RWPE2 (cell line): ENCODE data around the gene MEF2C.

Source experiments
- ATAC-seq: fragments of 200-7000 bp; cut with Tn5 transposase; 3 replicates; pipeline ENCODE4 v1.9.1; 2021; ENCODE audit warnings: low read depth
- DNase-seq: peaks from one replicate; pipeline ENCODE4 v3.0.0-alpha.2; 2020; ENCODE audit warnings: low spot score
- H3K27ac ChIP-seq: fragments of 450-650 bp; 2 replicates; pipeline ENCODE4 v1.5.1; 2017; ENCODE audit warnings: mild to moderate bottlenecking; ENCODE audit not compliant: poor library complexity, severe bottlenecking
- H3K27me3 ChIP-seq: fragments of 250-450 bp; sonication (Bioruptor Pico); 2 replicates; pipeline ENCODE4 v1.5.1; 2021; ENCODE audit warnings: mild to moderate bottlenecking, moderate library complexity; ENCODE audit not compliant: insufficient read depth, poor library complexity, severe bottlenecking
- H3K36me3 ChIP-seq: fragments of 250-450 bp; sonication (Bioruptor Pico); 2 replicates; pipeline ENCODE4 v1.5.1; 2020; ENCODE audit warnings: low read depth, mild to moderate bottlenecking, moderate library complexity
- H3K4me1 ChIP-seq: fragments of 250-450 bp; sonication (Bioruptor Pico); 2 replicates; pipeline ENCODE4 v1.5.1; 2021; ENCODE audit warnings: mild to moderate bottlenecking, moderate library complexity; ENCODE audit not compliant: insufficient read depth, poor library complexity, severe bottlenecking
- H3K4me3 ChIP-seq: fragments of 250-450 bp; sonication (Bioruptor Pico); 2 replicates; pipeline ENCODE4 v1.5.1; 2021; ENCODE audit warnings: mild to moderate bottlenecking, moderate library complexity; ENCODE audit not compliant: severe bottlenecking
- H3K9me3 ChIP-seq: fragments of 250-450 bp; sonication (Bioruptor Pico); 2 replicates; pipeline ENCODE4 v1.5.1; 2021; ENCODE audit warnings: mild to moderate bottlenecking, moderate library complexity; ENCODE audit not compliant: severe bottlenecking
- CTCF ChIP-seq: fragments of 450-650 bp; IDR thresholded peaks from one replicate; pipeline ENCODE4 v1.5.1; 2017; ENCODE audit warnings: mild to moderate bottlenecking, moderate library complexity; ENCODE audit not compliant: poor library complexity, severe bottlenecking

Gene MEF2C

GRCh38 chr5:88823201-88823600 lies 59.8 kb downstream of the MEF2C start:
- no peak for ATAC-seq
- no peak for DNase-seq
- Histone ChIP-seq H3K36me3 (no peaks in the 10 kb centered on the region), H3K4me1 (no peaks in the 10 kb centered on the region), H3K27me3 (peaks cover 10% of the 10 kb centered on the region), H3K9me3 (no peaks in the 10 kb centered on the region), H3K27ac (no peak overlapping the region), H3K4me3 (no peak overlapping the region)
- TF ChIP-seq CTCF, result no peak

- H3K4me3 ChIP-seq, result no peak overlapping the region
- H3K36me3 ChIP-seq, result no peaks in the 10 kb centered on the region
- H3K27me3 ChIP-seq, result peaks cover 19% of the 10 kb centered on the region
- ATAC-seq (no peak), DNase-seq (no peak)
- H3K27ac ChIP-seq, result no peak overlapping the region
- no peaks in the 10 kb centered on the region for H3K9me3 ChIP-seq
- no peaks in the 10 kb centered on the region for H3K4me1 ChIP-seq
- TF ChIP-seq CTCF, result no peak
Measured at GRCh38 chr5:88821161-88821560, 61.8 kb downstream of the MEF2C start.

- Histone ChIP-seq H3K4me1 (no peaks in the 10 kb centered on the region), H3K4me3 (no peak overlapping the region), H3K9me3 (no peaks in the 10 kb centered on the region), H3K27ac (no peak overlapping the region), H3K27me3 (peaks cover 19% of the 10 kb centered on the region), H3K36me3 (no peaks in the 10 kb centered on the region)
- no peak for ATAC-seq
- TF ChIP-seq CTCF, result no peak
- no peak for DNase-seq
Measured at GRCh38 chr5:88820581-88820980, 62.4 kb downstream of the MEF2C start.

- Histone ChIP-seq H3K4me3 (no peak overlapping the region), H3K27me3 (peaks cover 19% of the 10 kb centered on the region), H3K36me3 (no peaks in the 10 kb centered on the region), H3K4me1 (no peaks in the 10 kb centered on the region), H3K9me3 (no peaks in the 10 kb centered on the region), H3K27ac (no peak overlapping the region)
- no peak for DNase-seq
- no peak for ATAC-seq
- no peak for TF ChIP-seq CTCF
Measured at GRCh38 chr5:88819301-88819999, 63.5 kb downstream of the MEF2C start.

- no peaks in the 10 kb centered on the region for H3K36me3 ChIP-seq
- no peaks in the 10 kb centered on the region for H3K9me3 ChIP-seq
- no peak for DNase-seq
- no peak for ATAC-seq
- no peak for TF ChIP-seq CTCF
- H3K4me3 ChIP-seq, result no peak overlapping the region
- no peak overlapping the region for H3K27ac ChIP-seq
- H3K4me1 ChIP-seq, result no peaks in the 10 kb centered on the region
- peaks cover 18% of the 10 kb centered on the region for H3K27me3 ChIP-seq
Measured at GRCh38 chr5:88818296-88818695, 64.7 kb downstream of the MEF2C start.
